Stomach smooth muscle (tissue), 2 donors: ENCODE results near the gene SMIM14.
"Not testable (repeated sequence)": the region's sequence is repeated elsewhere in the genome, so short reads cannot be mapped to it uniquely, and the experiment has no call there.

Source experiments
- H3K27ac ChIP-seq: one replicate; pipeline ENCODE4 v1.7.0; 2013; ENCODE audit warnings: mild to moderate bottlenecking, low read length, inconsistent platforms
- H3K27me3 ChIP-seq, 2 donors: one replicate each; pipeline ENCODE4 v1.7.0; 2013; ENCODE audit warnings: low read length in 2 of 2; ENCODE audit not compliant: insufficient read depth in 2 of 2, control insufficient read depth in 1 of 2
- H3K36me3 ChIP-seq, 2 donors: one replicate each; pipeline ENCODE4 v1.7.0; 2013; ENCODE audit warnings: low read length in 2 of 2; ENCODE audit not compliant: control insufficient read depth in 2 of 2, insufficient read depth in 2 of 2
- H3K4me1 ChIP-seq: one replicate; pipeline ENCODE4 v1.7.0; 2013; ENCODE audit warnings: low read length; ENCODE audit not compliant: control insufficient read depth, insufficient read depth
- H3K4me3 ChIP-seq, 2 donors: one replicate each; pipeline ENCODE4 v1.7.0; 2013; ENCODE audit warnings: low read length in 2 of 2
- H3K9ac ChIP-seq, 2 donors: one replicate each; pipeline ENCODE4 v1.7.0; 2013; ENCODE audit warnings: low read length in 2 of 2, mild to moderate bottlenecking in 1 of 2
- H3K9me3 ChIP-seq, 2 donors: one replicate each; pipeline ENCODE4 v1.7.0; 2013; ENCODE audit warnings: low read length in 2 of 2; ENCODE audit not compliant: control insufficient read depth in 2 of 2
- donor health status: healthy.
- donor health status: Pancreatic carcinoma.

The SMIM14 gene

DNA sequence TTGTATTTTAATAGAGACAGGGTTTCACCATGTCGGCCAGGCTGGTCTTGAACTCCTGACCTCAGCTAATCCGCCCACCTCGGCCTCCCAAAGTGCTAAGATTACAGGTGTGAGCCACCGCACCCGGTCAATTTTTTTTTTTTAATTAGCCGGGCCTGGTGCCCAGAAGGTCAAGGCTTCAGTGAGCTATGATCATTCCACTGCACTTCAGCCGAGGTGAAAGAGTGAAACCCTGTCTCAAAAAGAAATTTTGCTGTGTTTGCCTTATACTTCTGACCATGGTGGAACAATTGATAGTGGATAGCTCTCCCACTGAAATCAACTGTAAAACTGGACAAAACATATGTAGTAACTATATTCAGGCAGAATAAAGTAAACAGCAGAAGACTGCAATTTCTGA is 24.0 kb upstream of the SMIM14 start:
- no peaks in the 10 kb centered on the region for H3K27me3 ChIP-seq

DNA sequence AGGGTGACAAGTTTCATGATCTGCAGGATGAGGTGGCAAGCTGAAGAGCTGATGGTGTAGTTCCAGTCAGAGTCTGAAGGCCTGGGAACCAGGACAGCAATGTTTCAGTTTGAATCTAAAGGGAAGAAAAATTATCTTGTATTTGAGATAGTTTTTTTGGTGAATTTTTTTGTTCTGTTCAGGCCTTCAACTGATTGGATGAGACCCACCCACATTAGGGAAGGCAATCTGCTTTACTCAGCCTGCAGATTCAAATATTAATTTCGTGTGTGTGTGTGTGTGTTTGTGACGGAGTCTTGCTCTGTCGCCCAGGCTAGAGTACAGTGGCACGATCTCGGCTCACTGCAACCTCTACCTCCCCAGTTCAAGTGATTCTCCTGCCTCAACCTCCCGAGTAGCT is 22.1 kb upstream of the SMIM14 start:
- Histone ChIP-seq H3K4me3 (no peak overlapping the region), H3K36me3 (no peaks in the 10 kb centered on the region), H3K4me1 (no peaks in the 10 kb centered on the region), H3K27ac (no peak overlapping the region), H3K9me3 (no peaks in the 10 kb centered on the region), H3K9ac (no peak overlapping the region), H3K27me3 (no peaks in the 10 kb centered on the region)

More for the DNA sequence above, 24.0 kb upstream of the SMIM14 start:
- H3K9ac ChIP-seq = no peak overlapping the region
- no peaks in the 10 kb centered on the region for H3K4me1 ChIP-seq
- H3K4me3 ChIP-seq = no peak overlapping the region
- H3K36me3 ChIP-seq = no peaks in the 10 kb centered on the region
- no peak overlapping the region for H3K27ac ChIP-seq
- no peaks in the 10 kb centered on the region for H3K9me3 ChIP-seq

GRCh38 chr4:39660045-39660444 is 21.4 kb upstream of the SMIM14 start:
- H3K36me3 ChIP-seq = no peaks in the 10 kb centered on the region
- H3K4me3 ChIP-seq = no peak overlapping the region
- H3K4me1 ChIP-seq = no peaks in the 10 kb centered on the region
- H3K9me3 ChIP-seq = no peaks in the 10 kb centered on the region
- H3K27ac ChIP-seq = no peak overlapping the region
- no peak overlapping the region for H3K9ac ChIP-seq
- H3K27me3 ChIP-seq = no peaks in the 10 kb centered on the region

GRCh38 chr4:39658756-39659155 is 20.1 kb upstream of the SMIM14 start:
- H3K4me1 ChIP-seq = no peaks in the 10 kb centered on the region
- no peaks in the 10 kb centered on the region for H3K9me3 ChIP-seq
- H3K4me3 ChIP-seq = no peak overlapping the region
- no peak overlapping the region for H3K9ac ChIP-seq
- H3K27me3 ChIP-seq = no peaks in the 10 kb centered on the region
- H3K36me3 ChIP-seq = no peaks in the 10 kb centered on the region
- no peak overlapping the region for H3K27ac ChIP-seq

DNA sequence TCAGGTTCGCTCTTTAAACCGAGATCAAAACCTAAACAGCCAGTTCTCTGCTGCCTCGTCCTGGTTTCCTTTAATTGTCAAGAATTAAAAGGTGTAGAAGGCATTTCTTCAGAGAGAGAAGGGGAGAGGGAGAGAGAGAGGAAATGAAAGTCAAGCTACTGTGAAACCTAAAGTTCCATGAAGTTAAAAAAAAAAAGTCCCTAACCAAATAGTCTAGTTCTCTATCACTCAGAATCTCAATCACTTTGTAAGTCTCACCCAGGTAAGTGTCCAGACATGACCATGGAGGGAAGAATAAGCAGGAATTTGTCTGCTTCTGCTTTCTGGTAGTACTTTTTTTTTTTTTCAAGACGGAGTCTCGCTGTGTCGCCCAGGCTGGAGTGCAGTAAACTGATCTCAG is 18.8 kb upstream of the SMIM14 start:
- Histone ChIP-seq H3K4me3 (no peak overlapping the region), H3K27ac (no peak overlapping the region), H3K4me1 (no peaks in the 10 kb centered on the region), H3K9me3 (no peaks in the 10 kb centered on the region), H3K9ac (no peak overlapping the region), H3K36me3 (no peaks in the 10 kb centered on the region), H3K27me3 (no peaks in the 10 kb centered on the region)

- not testable (repeated sequence) for H3K27ac ChIP-seq, H3K36me3 ChIP-seq, H3K4me1 ChIP-seq, H3K4me3 ChIP-seq, H3K27me3 ChIP-seq, H3K9ac ChIP-seq, H3K9me3 ChIP-seq
These were observed 18.0 kb upstream of the SMIM14 start for GRCh38 chr4:39656638-39657037.

DNA sequence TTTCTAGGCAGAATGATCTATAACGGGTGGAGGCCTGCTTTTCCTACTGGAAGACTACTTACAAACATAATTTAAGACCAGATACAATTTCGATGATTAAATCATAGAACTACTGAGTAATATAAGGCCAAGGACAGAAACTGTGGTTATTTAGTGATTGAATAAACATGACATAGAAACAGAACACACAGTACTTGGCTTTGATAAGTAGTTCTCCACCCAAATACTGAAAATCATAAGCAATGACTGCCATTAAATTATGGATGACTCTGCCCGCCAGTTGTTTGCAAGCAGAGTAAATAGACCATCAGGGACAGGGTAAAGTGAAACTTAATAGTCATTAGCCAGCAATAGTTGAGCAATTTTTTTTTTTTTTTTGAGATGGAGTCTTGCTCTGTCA is 17.2 kb upstream of the SMIM14 start:
- Histone ChIP-seq H3K4me1 (no peaks in the 10 kb centered on the region), H3K27me3 (no peaks in the 10 kb centered on the region), H3K36me3 (no peaks in the 10 kb centered on the region), H3K27ac (no peak overlapping the region), H3K4me3 (no peak overlapping the region), H3K9ac (no peak overlapping the region), H3K9me3 (no peaks in the 10 kb centered on the region)

- Histone ChIP-seq H3K9me3 (no peaks in the 10 kb centered on the region), H3K27ac (no peak overlapping the region), H3K36me3 (no peaks in the 10 kb centered on the region), H3K27me3 (no peaks in the 10 kb centered on the region), H3K4me1 (no peaks in the 10 kb centered on the region), H3K4me3 (no peak overlapping the region), H3K9ac (no peak overlapping the region)
These were observed 16.5 kb upstream of the SMIM14 start for GRCh38 chr4:39655211-39655610.

DNA sequence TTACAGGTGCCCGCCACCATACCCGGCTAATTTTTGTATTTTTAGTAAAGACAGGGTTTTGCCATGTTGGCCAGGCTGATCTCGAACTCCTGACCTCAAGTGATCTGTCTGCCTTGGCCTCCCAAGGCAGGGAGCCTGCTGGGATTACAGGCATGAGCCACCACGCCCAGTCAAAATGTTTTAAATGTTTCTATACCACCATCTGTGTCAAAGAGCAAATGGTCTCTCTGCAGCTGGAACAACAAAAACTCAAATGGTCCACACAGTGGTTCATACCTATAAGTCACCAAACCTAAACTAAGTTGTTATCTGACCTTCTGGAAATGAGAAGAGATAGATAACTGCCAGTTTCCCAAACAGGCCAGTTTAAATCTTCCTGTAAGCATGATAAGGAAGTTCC is 12.9 kb upstream of the SMIM14 start:
- H3K9ac ChIP-seq, H3K36me3 ChIP-seq: not testable (repeated sequence)

DNA sequence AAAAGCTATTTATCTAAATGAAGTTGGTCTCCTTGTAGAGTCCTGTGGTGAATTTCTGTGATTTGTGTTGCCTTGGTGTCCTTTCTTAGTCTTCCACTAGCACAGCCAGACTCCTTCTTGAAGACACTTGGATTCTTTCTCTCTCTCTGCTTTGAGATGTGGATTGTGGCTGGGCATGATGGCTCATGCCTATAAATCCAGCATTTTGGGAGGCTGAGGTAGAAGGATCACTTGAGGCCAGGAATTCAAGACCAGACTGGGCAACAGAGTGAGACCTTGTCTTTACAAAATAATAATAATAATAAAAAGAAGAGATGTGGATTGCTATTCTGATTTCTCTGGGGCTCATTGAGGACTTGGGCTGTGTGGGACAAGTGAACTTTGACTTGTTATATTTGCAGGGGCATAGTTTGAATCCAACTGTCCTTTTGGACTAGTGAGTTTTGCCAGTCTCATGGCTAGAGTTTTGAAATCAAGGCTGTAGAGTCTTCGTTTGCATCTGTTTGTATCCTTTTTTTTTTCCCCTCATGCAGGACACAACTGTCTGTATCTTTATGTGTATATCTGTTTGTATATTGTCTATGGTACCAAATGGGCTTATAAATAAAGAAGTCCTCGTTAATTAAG is 11.1 kb upstream of the SMIM14 start:
- Histone ChIP-seq H3K36me3 (no peaks in the 10 kb centered on the region), H3K9me3 (no peaks in the 10 kb centered on the region), H3K9ac (no peak overlapping the region), H3K4me3 (no peak overlapping the region), H3K4me1 (no peaks in the 10 kb centered on the region), H3K27me3 (no peaks in the 10 kb centered on the region), H3K27ac (no peak overlapping the region)

More for the DNA sequence above, 12.9 kb upstream of the SMIM14 start:
- not testable (repeated sequence) for H3K27me3 ChIP-seq, H3K27ac ChIP-seq, H3K4me3 ChIP-seq, H3K9me3 ChIP-seq, H3K4me1 ChIP-seq

- H3K4me3 ChIP-seq = no peak overlapping the region
- H3K9ac ChIP-seq = no peak overlapping the region
- no peaks in the 10 kb centered on the region for H3K36me3 ChIP-seq
- H3K9me3 ChIP-seq = no peaks in the 10 kb centered on the region
- no peak overlapping the region for H3K27ac ChIP-seq
- H3K27me3 ChIP-seq = no peaks in the 10 kb centered on the region
- no peaks in the 10 kb centered on the region for H3K4me1 ChIP-seq
These were observed 10.3 kb upstream of the SMIM14 start for GRCh38 chr4:39648827-39649558.
